K562 (cell line): ENCODE measurements around the gene USP49. TPM values are rescaled to one million over a fixed set of nuclear protein-coding genes. Genes with fewer than 3 reads are reported as not detected.
A peak's percentile ranks its signal among the peaks of the same experiment; 100 is the strongest.

Source experiments
- ARID4B ChIP-seq: sonication (generic); formaldehyde crosslinking; IDR thresholded peaks from 2 replicates; pipeline ENCODE4 v1.8.0; 2022; ENCODE audit warnings: mild to moderate bottlenecking, missing genetic modification reagents
- CSDE1 ChIP-seq, 2 experiments: fragments of 450-650 bp; IDR thresholded peaks; 2 replicates each; pipeline ENCODE4 v1.6.1; 2016; ENCODE audit warnings: mild to moderate bottlenecking in 1 of 2
- FOS ChIP-seq: IDR thresholded peaks from 3 replicates; pipeline ENCODE4 v1.6.1; 2011; ENCODE audit not compliant: insufficient read length; ENCODE audit errors: extremely low read depth
- FOXK2 ChIP-seq, 2 experiments: fragments of 450-650 bp; IDR thresholded peaks in 1 of 2; conservative IDR thresholded peaks in 1 of 2; 2 replicates each; pipeline ENCODE4 v1.6.1; 2016; ENCODE audit warnings: low read depth in 2 of 2, mild to moderate bottlenecking in 1 of 2
- HNRNPH1 ChIP-seq: fragments of 200-400 bp; formaldehyde crosslinking; optimal IDR thresholded peaks from 2 replicates; pipeline ENCODE3; 2017; ENCODE audit warnings: low read depth, mild to moderate bottlenecking, low read length, moderate library complexity
- MIER1 ChIP-seq: fragments of 450-650 bp; IDR thresholded peaks from 2 replicates; pipeline ENCODE4 v1.6.1; 2016; ENCODE audit warnings: antibody characterized with exemption, mild to moderate bottlenecking, low read depth
- PHB ChIP-seq: fragments of 250-450 bp; sonication (Bioruptor Pico); IDR thresholded peaks from 2 replicates; pipeline ENCODE4 v1.5.0; 2021
- POLR3A ChIP-seq: IDR thresholded peaks from 2 replicates; pipeline ENCODE4 v1.6.1; 2011; ENCODE audit warnings: borderline replicate concordance, mild to moderate bottlenecking, moderate library complexity; ENCODE audit not compliant: insufficient read length, insufficient read depth; ENCODE audit errors: extremely low read depth
- PRMT5 ChIP-seq: sonication (generic); formaldehyde crosslinking; IDR thresholded peaks from 2 replicates; pipeline ENCODE4 v1.5.0; 2020; ENCODE audit warnings: missing genetic modification reagents
- RAD51 ChIP-seq: fragments of 450-650 bp; IDR thresholded peaks from 2 replicates; pipeline ENCODE4 v1.7.1; 2016; ENCODE audit warnings: low read depth, mild to moderate bottlenecking, borderline replicate concordance
- RBM15 ChIP-seq: fragments of 200-400 bp; formaldehyde crosslinking; IDR thresholded peaks from 2 replicates; pipeline ENCODE4 v1.6.1; 2018; ENCODE audit warnings: mild to moderate bottlenecking, low read length, moderate library complexity; ENCODE audit not compliant: insufficient read depth
- RFX1 ChIP-seq: fragments of 450-650 bp; IDR thresholded peaks from 2 replicates; pipeline ENCODE4 v1.6.1; 2016; ENCODE audit warnings: mild to moderate bottlenecking, moderate library complexity
- RREB1 ChIP-seq: fragments of 250-450 bp; sonication (Bioruptor Pico); IDR thresholded peaks from 2 replicates; pipeline ENCODE4 v1.4.0; 2020
- TARDBP ChIP-seq: fragments of 450-650 bp; IDR thresholded peaks from 2 replicates; pipeline ENCODE4 v1.6.1; 2016
- ZBTB1 ChIP-seq: sonication (generic); formaldehyde crosslinking; IDR thresholded peaks from 2 replicates; pipeline ENCODE4 v1.8.1; 2023; ENCODE audit warnings: missing genetic modification reagents, low read depth, mild to moderate bottlenecking, borderline replicate concordance
- ZFP30 ChIP-seq: fragments of 250-450 bp; sonication (Bioruptor Pico); IDR thresholded peaks from 2 replicates; pipeline ENCODE4 v1.8.0; 2022; ENCODE audit warnings: moderate library complexity, mild to moderate bottlenecking, inconsistent platforms, borderline replicate concordance
- ZNF12 ChIP-seq: sonication (generic); formaldehyde crosslinking; IDR thresholded peaks from 2 replicates; pipeline ENCODE4 v1.4.0; 2020; ENCODE audit warnings: mild to moderate bottlenecking, missing genetic modification reagents
- ZNF551 ChIP-seq: fragments of 250-450 bp; sonication (Bioruptor Pico); IDR thresholded peaks from 2 replicates; pipeline ENCODE4 v1.5.0; 2021; ENCODE audit warnings: mild to moderate bottlenecking, moderate library complexity
- ZNF830 ChIP-seq: fragments of 250-450 bp; sonication (Bioruptor Pico); IDR thresholded peaks from 2 replicates; pipeline ENCODE4 v1.5.0; 2021; ENCODE audit warnings: mild to moderate bottlenecking
- polyA plus RNA-seq, 8 experiments: library from polyadenylated mRNA; depleted of rRNA in 4 of 8; stranded (reverse) in 5 of 8; unstranded in 3 of 8; fragments of >200 nt; fragmentation: Nextera tagmentation in 2 of 8; fragmentation: Illumina TruSeq in 1 of 8; extraction: Ambion mirVana in 2 of 8; extraction: Trizol in 1 of 8; gene quantifications; 2 replicates each; pipeline versions ENCODE4 v1.2.1 to v1.2.3, GENCODE V29; 2011 to 2014; ENCODE audit warnings: inconsistent platforms in 1 of 8, missing spikeins in 1 of 8
- total RNA-seq, 7 experiments: library from RNA; depleted of rRNA in 6 of 7; stranded (reverse); fragments of >200 nt in 6 of 7; fragmentation: Illumina TruSeq in 2 of 7; extraction: Trizol in 2 of 7; gene quantifications; 2 replicates each; pipeline versions ENCODE4 v1.2.1 to v1.2.3, GENCODE V29; 2011 to 2021; ENCODE audit warnings: low replicate concordance in 1 of 7

USP49 gene
- total and polyA plus RNA-seq, 9 of the 15 experiments (the other 6 are each of a cell fraction or from before 2014, with no cell fraction given) = 1.0 to 9.9 (median 6.5) TPM

GRCh38 chr6:41920921-41921711 is 25.9 kb upstream of the USP49 start, which contains the start of the genes BYSL and MED20 (continued):
- TF ChIP-seq ZNF12 (CRISPR knock-in tag) = peak; percentile 4; the same call in 1 of the 2 replicates
- no peak for TF ChIP-seq ZNF830 (CRISPR knock-in tag)
- TF ChIP-seq HNRNPH1 = no peak
- TF ChIP-seq RAD51 = no peak
- no peak for TF ChIP-seq ZFP30
- peak; percentile 98 for TF ChIP-seq ARID4B (CRISPR knock-in tag)
- TF ChIP-seq ZNF551 (CRISPR knock-in tag) = no peak
- TF ChIP-seq RBM15 = no peak
- TF ChIP-seq RFX1 = no peak
- TF ChIP-seq POLR3A = no peak
- TF ChIP-seq ZBTB1 (CRISPR knock-in tag) = no peak
- no peak for TF ChIP-seq FOS
- peak; percentile 74 to 78 for TF ChIP-seq FOXK2 (conservative IDR thresholded peaks at IDR 0.05 in 1 of 2, IDR thresholded peaks at IDR 0.05 in 1 of 2; ENCODE audit: low read depth in 2 of 2)
- TF ChIP-seq TARDBP = peak; percentile 86
- peak; percentile 8; the same call in 1 of the 2 replicates for TF ChIP-seq RREB1 (CRISPR knock-in tag)
- TF ChIP-seq PRMT5 (CRISPR knock-in tag) = no peak
- 0 out of 2 replicates have a peak, but pooled peaks have one; percentile 52 for TF ChIP-seq MIER1
- TF ChIP-seq CSDE1 (IDR thresholded peaks at IDR 0.05) = peak in 1 of 2 experiments; percentile 92; a peak in 2 of 4 replicates
- TF ChIP-seq PHB (CRISPR knock-in tag) = no peak
